IMR-90 (cell line): ENCODE results near the gene GAPVD1. TPM values are rescaled to one million over a fixed set of nuclear protein-coding genes. Genes with fewer than 3 reads are reported as not detected.

ENCODE experiments used
- ATAC-seq: fragments of 200-7000 bp; cut with Tn5 transposase; 2 replicates; pipeline ENCODE4 v1.9.1; 2020; ENCODE audit warnings: low read depth, mild to moderate bottlenecking, moderate library complexity
- BruUV-seq: library from RNA; stranded (reverse); fragments of 400-500 nt; replicated peaks from 2 replicates; lab custom pipeline; 2021; lab: Mats Ljungman, UMichigan
- CTCF ChIA-PET: fragments of 300-600 bp; formaldehyde crosslinking; extraction: SDS; loops from one replicate; lab custom pipeline; 2021; ENCODE audit warnings: antibody characterized with exemption; lab: Yijun Ruan, JAX
- POLR2A ChIA-PET: fragments of 300-600 bp; sonication (Branson Sonifier 250); formaldehyde crosslinking; loops from one replicate; lab custom pipeline; 2022; ENCODE audit warnings: antibody characterized with exemption; ENCODE audit not compliant: unreplicated experiment; lab: Charles Lee
- DNase-seq: peaks from one replicate; pipeline ENCODE4 v3.0.0; 2013
- H2AFZ ChIP-seq: replicated peaks from 2 replicates; pipeline ENCODE3; 2013; ENCODE audit warnings: low read length, mild to moderate bottlenecking; ENCODE audit not compliant: poor library complexity
- H2AK5ac ChIP-seq: 2 replicates; pipeline ENCODE4 v1.6.1; 2013; ENCODE audit warnings: low read depth, low read length, inconsistent platforms
- H2AK9ac ChIP-seq: replicated peaks from 2 replicates; pipeline ENCODE3; 2013; ENCODE audit warnings: mild to moderate bottlenecking, low read depth, low read length, moderate library complexity; ENCODE audit not compliant: poor library complexity
- H2BK120ac ChIP-seq: 2 replicates; pipeline ENCODE4 v1.6.1; 2013; ENCODE audit warnings: low read depth, low read length, inconsistent platforms
- H2BK15ac ChIP-seq: 3 replicates; pipeline ENCODE4 v1.6.1; 2013; ENCODE audit warnings: low read depth, low read length, inconsistent platforms
- H2BK20ac ChIP-seq: 2 replicates; pipeline ENCODE4 v1.6.1; 2013; ENCODE audit warnings: low read depth, mild to moderate bottlenecking, inconsistent platforms, low read length, moderate library complexity
- H2BK5ac ChIP-seq: 2 replicates; pipeline ENCODE4 v1.6.1; 2013; ENCODE audit warnings: mild to moderate bottlenecking, low read depth, low read length, inconsistent platforms; ENCODE audit not compliant: poor library complexity, severe bottlenecking
- H3K14ac ChIP-seq: replicated peaks from 2 replicates; pipeline ENCODE4 v1.6.1; 2013; ENCODE audit warnings: low read depth, low read length, inconsistent platforms
- H3K18ac ChIP-seq: 2 replicates; pipeline ENCODE4 v1.6.1; 2013; ENCODE audit warnings: low read depth, low read length, control low read depth
- H3K23ac ChIP-seq: 2 replicates; pipeline ENCODE4 v1.6.1; 2013; ENCODE audit warnings: low read depth, low read length, inconsistent platforms
- H3K27ac ChIP-seq: 2 replicates; pipeline ENCODE4 v1.5.1; 2013; ENCODE audit warnings: mild to moderate bottlenecking, control low read depth, low read length; ENCODE audit not compliant: insufficient read depth
- H3K27me3 ChIP-seq: 2 replicates; pipeline ENCODE4 v1.6.1; 2013; ENCODE audit warnings: low read length; ENCODE audit not compliant: control insufficient read depth, insufficient read depth
- H3K36me3 ChIP-seq: 2 replicates; pipeline ENCODE4 v1.6.1; 2013; ENCODE audit warnings: low read length, mixed read lengths; ENCODE audit not compliant: control insufficient read depth, insufficient read depth
- H3K4ac ChIP-seq: 2 replicates; pipeline ENCODE4 v1.6.1; 2013; ENCODE audit warnings: low read depth, low read length, inconsistent platforms
- H3K4me1 ChIP-seq: 2 replicates; pipeline ENCODE4 v1.6.1; 2013; ENCODE audit warnings: low read length, mixed read lengths; ENCODE audit not compliant: control insufficient read depth, insufficient read depth
- H3K4me2 ChIP-seq: 2 replicates; pipeline ENCODE4 v1.6.1; 2013; ENCODE audit warnings: low read depth, mild to moderate bottlenecking, control low read depth, low read length, moderate library complexity
- H3K4me3 ChIP-seq: 2 replicates; pipeline ENCODE4 v1.5.1; 2013; ENCODE audit warnings: low read depth, mild to moderate bottlenecking, control low read depth, low read length, moderate library complexity; ENCODE audit not compliant: insufficient read depth
- H3K56ac ChIP-seq: 2 replicates; pipeline ENCODE4 v1.6.1; 2013; ENCODE audit warnings: low read length, inconsistent platforms; ENCODE audit not compliant: insufficient read depth; ENCODE audit errors: extremely low read depth
- H3K79me1 ChIP-seq, 2 experiments: 2 replicates each; pipeline ENCODE4 v1.6.1; 2013; ENCODE audit warnings: low read length in 2 of 2, inconsistent platforms in 1 of 2, low read depth in 1 of 2
- H3K9ac ChIP-seq: 2 replicates; pipeline ENCODE4 v1.6.1; 2013; ENCODE audit warnings: low read depth, low read length, control low read depth
- H3K9me1 ChIP-seq: 2 replicates; pipeline ENCODE4 v1.6.1; 2013; ENCODE audit warnings: low read length, inconsistent platforms; ENCODE audit not compliant: insufficient read depth
- H3K9me3 ChIP-seq: 2 replicates; pipeline ENCODE4 v1.6.1; 2013; ENCODE audit warnings: low read length; ENCODE audit not compliant: control insufficient read depth, insufficient read depth
- H4K20me1 ChIP-seq: 2 replicates; pipeline ENCODE4 v1.6.1; 2013; ENCODE audit warnings: low read length, inconsistent platforms; ENCODE audit not compliant: insufficient read depth
- H4K5ac ChIP-seq: 2 replicates; pipeline ENCODE4 v1.6.1; 2013; ENCODE audit warnings: mild to moderate bottlenecking, low read depth, low read length, control low read depth
- H4K8ac ChIP-seq, 2 experiments: 2 replicates each; pipeline ENCODE4 v1.6.1; 2013; ENCODE audit warnings: low read depth in 2 of 2, low read length in 2 of 2, control low read depth in 1 of 2, inconsistent platforms in 1 of 2
- H4K91ac ChIP-seq: 2 replicates; pipeline ENCODE4 v1.6.1; 2013; ENCODE audit warnings: low read depth, low read length, inconsistent platforms; ENCODE audit not compliant: insufficient read depth
- BHLHE40 ChIP-seq: fragments of 150-350 bp; IDR thresholded peaks from 2 replicates; pipeline ENCODE4 v1.6.1; 2016; ENCODE audit warnings: mild to moderate bottlenecking, low read depth, low read length
- ELK1 ChIP-seq: fragments of 150-350 bp; IDR thresholded peaks from 2 replicates; pipeline ENCODE4 v1.6.1; 2016; ENCODE audit warnings: low read depth, mild to moderate bottlenecking, low read length, moderate library complexity, borderline replicate concordance
- FOS ChIP-seq: fragments of 150-350 bp; IDR thresholded peaks from 2 replicates; pipeline ENCODE4 v1.6.1; 2016; ENCODE audit warnings: low read depth, low read length
- MAFK ChIP-seq: IDR thresholded peaks from 2 replicates; pipeline ENCODE4 v1.6.1; 2012; ENCODE audit warnings: low read depth, low read length, improper control_type of control experiment
- NFE2L2 ChIP-seq: fragments of 150-350 bp; IDR thresholded peaks from 2 replicates; pipeline ENCODE4 v1.6.1; 2016; ENCODE audit warnings: low read depth, mild to moderate bottlenecking, low read length
- POLR2A ChIP-seq: IDR thresholded peaks from 2 replicates; pipeline ENCODE4 v1.6.1; 2012; ENCODE audit warnings: mild to moderate bottlenecking, low read depth, low read length
- RAD21 ChIP-seq: IDR thresholded peaks from 2 replicates; pipeline ENCODE4 v1.6.1; 2012; ENCODE audit warnings: low read length, improper control_type of control experiment
- WGBS, 2 experiments: methylation state at CpG; one replicate each; pipeline versions ENCODE4 v1.1.5 to v1.1.7; 2013; ENCODE audit warnings: missing lambda C conversion rate in 2 of 2; ENCODE audit not compliant: insufficient read length in 1 of 2; ENCODE audit errors: extremely low coverage in 2 of 2; 5-methylcytosine and 5-hydroxymethylcytosine counted together
- dilution Hi-C: fragments of 300-500 bp; cut with HindIII; formaldehyde crosslinking; loops from one replicate; pipeline ENCODE4 v1.14.3; 2018; ENCODE audit warnings: low sequenced_read_pairs; ENCODE audit not compliant: unreplicated experiment
- in situ Hi-C: fragments of 300-500 bp; cut with MboI; formaldehyde crosslinking; loops from 3 replicates; pipeline ENCODE4 v1.14.3; 2019; ENCODE audit warnings: low sequenced_read_pairs, inconsistent platforms, mixed read lengths
- intact Hi-C: fragments of 100-400 bp; cut with micrococcal nuclease; formaldehyde crosslinking; loops from 2 replicates; pipeline ENCODE4 v1.10.0; 2022
- polyA plus RNA-seq, 3 experiments: library from polyadenylated mRNA; depleted of rRNA; stranded (reverse); fragments of >200 nt; gene quantifications; 2 replicates each; pipeline ENCODE4 v1.2.3, GENCODE V29; 2012; ENCODE audit warnings: low replicate concordance in 1 of 3
- total RNA-seq: library from RNA; depleted of rRNA; stranded (reverse); fragments of >200 nt; gene quantifications from 2 replicates; pipeline ENCODE4 v1.2.3, GENCODE V29; 2012

Gene GAPVD1
- total and polyA plus RNA-seq, 2 of the 4 experiments (the other 2 are of a cell fraction): 13.8 to 50.9 TPM

- Histone ChIP-seq H3K4me3 (no peak overlapping the region), H2BK120ac (no peak overlapping the region), H4K5ac (no peak overlapping the region), H3K4ac (no peak overlapping the region), H3K9me1 (peaks cover 2% of the 10 kb centered on the region), H4K91ac (no peak overlapping the region), H2BK20ac (no peak overlapping the region), H3K23ac (no peak overlapping the region), H3K18ac (no peak overlapping the region), H4K20me1 (no peaks in the 10 kb centered on the region), H2BK5ac (no peak overlapping the region), H3K4me2 (no peak overlapping the region), H3K4me1 (peaks cover 8% of the 10 kb centered on the region), H3K27me3 (no peaks in the 10 kb centered on the region), H2BK15ac (no peak overlapping the region), H2AK9ac (no peak overlapping the region), H2AK5ac (no peak overlapping the region), H3K14ac (no peak overlapping the region), H3K9ac (no peak overlapping the region), H3K79me1 (peaks cover 4 to 13% of the 10 kb centered on the region in 2 experiments; a peak in 2 of 4 replicates), H3K9me3 (no peaks in the 10 kb centered on the region), H2AFZ (no peak overlapping the region), H3K27ac (no peak overlapping the region), H4K8ac (no peak overlapping the region), H3K36me3 (peaks cover 36% of the 10 kb centered on the region), H3K56ac (no peak overlapping the region)
- DNase-seq (no peak), ATAC-seq (no peak)
- in situ Hi-C loops: no loop called here
- WGBS, 2 experiments: 33% methylated on average over 1 of the region's 8 CpGs; no CpG with 5 or more reads in 1 of the 2 experiments
- no TSS peak for BruUV-seq
- ChIA-PET POLR2A (no interaction called here), CTCF (no interaction called here)
- dilution Hi-C loops: no loop called here
- TF ChIP-seq MAFK: no peak
- TF ChIP-seq FOS: no peak
- no peak for TF ChIP-seq BHLHE40
- no peak for TF ChIP-seq RAD21
- TF ChIP-seq ELK1: no peak
- TF ChIP-seq POLR2A: no peak
- TF ChIP-seq NFE2L2: no peak
- intact Hi-C loops: no loop called here
Measured at GRCh38 chr9:125337236-125337635, 75.6 kb downstream of the GAPVD1 start.
